GM18870 (cell line): ENCODE data around the gene PKN1.
A peak's percentile ranks its signal among the peaks of the same experiment; 100 is the strongest.

Source experiments
- ATAC-seq: cut with Tn5 transposase; IDR thresholded peaks from one replicate; pipeline ENCODE4 v1.9.1; 2021; ENCODE audit warnings: moderate library complexity; ENCODE audit not compliant: unreplicated experiment

Gene PKN1

DNA sequence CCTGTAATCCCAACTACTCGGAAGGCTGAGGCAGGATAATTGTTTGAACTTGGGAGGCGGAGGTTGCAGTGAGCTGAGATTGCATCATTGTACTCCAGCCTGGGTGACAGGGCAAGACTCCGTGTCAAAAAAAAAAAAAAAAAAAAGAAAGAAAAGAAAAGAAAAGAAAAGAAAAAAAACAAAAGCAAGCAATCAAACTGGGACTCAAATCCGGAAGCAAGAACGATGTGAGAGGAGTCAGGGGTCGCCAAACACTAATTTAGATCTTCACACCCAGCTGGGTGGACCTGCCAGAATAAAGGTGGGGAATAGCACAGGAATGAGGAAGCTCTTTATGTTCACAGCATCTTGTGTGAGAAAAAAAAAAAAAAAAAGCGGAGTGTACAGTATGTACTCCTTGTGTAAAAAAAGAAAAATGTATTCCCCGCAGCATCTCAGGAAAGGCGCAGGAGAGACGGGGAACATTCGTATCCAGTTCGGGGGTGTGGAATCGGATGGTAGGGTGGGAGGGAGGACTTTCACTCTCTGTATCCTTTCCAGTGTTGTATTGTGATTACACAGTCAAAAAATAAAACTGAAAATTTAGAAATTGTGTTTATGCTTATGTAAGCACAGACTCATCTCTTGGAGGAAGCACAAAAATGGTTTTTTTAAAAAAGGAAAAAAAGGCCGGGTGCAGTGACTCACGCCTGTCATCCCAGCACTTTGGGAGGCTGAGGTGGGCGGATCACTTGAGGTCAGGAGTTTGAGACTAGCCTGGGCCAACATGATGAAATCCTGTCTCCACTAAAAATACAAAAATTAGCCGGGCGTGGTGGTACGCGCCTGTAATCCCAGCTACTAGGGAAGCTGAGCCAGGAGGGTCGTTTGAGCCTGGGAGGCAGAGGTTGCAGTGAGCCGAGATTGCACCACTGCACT, 77.5 kb downstream of the PKN1 start:
- ATAC-seq = no peak

GRCh38 chr19:14511229-14511593, 78.1 kb downstream of the PKN1 start:
- no peak for ATAC-seq

DNA sequence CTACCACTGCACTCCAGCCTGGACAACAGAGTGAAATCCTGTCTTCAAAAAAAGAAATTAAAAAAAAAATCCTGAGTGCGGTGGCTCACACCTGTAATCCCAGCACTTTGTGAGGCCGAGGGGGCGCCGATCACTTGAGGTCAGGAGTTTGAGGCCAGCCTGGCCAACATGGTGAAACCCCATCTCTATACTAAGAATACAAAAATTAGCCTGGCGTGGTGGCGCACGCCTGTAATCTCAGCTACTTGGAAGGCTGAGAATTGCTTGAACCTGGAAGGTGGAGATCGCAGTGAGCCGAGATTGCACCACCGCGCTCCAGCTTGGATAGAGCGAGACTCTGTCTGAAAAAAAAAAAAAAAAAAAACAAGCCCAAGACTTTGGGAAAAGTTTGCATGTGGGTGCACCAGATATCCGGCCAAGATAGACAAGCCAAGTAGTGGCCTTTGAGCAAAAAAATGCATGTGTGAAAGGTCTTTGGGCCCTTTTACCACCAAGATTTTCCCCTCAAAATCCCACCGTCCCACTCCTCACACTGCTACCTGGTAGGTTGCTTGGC, 79.4 kb downstream of the PKN1 start:
- ATAC-seq = no peak

GRCh38 chr19:14514215-14514863, 81.2 kb downstream of the PKN1 start:
- ATAC-seq = no peak

GRCh38 chr19:14515501-14516047, 82.5 kb downstream of the PKN1 start:
- no peak for ATAC-seq

DNA sequence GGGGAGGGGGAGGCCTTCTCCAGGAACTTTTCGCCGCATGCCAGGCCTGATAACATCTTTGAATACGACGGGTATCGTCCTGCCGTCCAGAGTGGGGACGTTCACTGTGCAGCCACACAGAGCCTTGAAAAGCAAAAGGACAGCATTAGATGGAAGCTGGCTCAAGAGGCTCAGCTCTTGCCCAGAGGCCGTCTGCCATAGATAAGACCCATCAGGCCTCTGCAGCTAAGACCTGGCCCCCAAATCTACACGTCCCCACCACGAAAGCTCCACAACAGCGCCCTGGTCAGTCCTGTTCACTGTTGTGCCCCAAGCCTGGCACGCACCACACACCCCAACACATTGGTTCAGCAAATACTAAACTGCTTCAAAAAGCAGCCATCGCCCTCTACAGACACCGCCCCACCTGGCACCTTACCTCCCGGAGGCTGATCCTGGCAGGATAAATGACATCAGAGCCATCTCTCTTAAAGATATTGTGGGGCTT, 83.0 kb downstream of the PKN1 start:
- ATAC-seq = no peak

DNA sequence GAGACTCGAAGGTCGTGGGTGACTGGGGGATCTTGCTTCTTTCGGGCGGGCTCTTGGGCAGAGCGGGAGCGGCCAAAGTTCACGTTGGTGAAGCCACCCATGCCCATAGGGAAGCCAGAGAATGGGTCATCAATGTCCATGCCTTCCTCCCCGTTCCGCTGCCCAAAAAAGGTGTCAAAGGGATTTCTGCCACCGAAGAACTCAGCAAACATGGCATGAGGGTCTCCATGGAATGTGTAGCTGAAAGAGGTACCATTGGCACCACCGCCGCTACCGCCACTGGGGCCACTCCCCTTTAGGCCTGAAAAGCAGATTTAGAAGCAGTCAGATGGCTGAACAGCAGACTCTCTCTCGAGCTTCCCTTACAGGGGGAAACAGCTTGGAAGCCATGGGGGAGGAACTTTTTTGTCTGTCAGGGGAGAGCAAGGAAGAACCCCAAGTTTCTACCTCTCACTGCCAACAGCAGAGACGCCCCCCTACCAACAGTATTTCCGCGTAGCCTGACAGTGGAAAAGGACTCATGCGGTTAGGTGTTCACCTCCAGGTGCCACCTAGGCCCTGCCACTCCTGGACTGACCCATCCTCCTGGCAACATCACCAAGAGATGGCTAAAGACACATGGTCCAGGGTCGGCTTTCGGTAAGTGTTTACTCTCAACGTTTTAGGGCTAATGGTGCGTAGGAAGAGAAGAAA, 83.8 kb downstream of the PKN1 start:
- ATAC-seq = no peak

GRCh38 chr19:14517446-14517839, 84.3 kb downstream of the PKN1 start:
- ATAC-seq = no peak

DNA sequence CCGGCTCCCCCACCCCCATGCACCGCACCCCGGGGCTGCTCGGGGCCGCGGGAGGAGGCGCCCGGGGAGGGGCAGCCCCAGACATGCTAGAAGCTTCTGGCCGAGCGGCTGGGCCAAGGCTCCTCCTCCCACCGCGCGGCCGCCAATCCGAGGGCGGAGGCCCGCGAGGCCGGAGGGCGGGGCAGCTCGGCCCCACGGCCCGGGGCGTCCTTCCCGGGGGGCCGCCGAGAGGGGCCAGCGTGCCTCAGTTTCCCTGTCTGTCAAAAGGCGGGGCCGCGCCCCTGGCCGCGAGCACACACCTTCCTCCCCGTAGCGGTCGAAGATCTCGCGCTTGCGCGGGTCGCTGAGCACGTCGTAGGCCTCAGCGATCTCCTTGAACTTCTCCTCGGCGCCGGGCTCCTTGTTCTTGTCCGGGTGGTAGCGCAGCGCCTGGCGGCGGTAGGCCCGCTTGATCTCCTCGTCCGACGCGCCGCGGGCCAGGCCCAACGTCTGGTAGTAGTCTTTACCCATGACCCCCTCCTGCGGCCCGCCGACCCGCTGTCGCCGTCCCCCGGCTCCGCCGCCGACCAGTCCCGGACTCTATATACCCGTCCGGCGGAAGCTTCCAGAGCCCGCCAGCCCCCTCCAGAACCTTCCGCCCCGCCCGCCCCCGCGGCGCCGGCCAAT, 84.9 kb downstream of the PKN1 start, which contains the start of gene DNAJB1:
Gene DNAJB1, minus strand, starts transcription at position 558 of the 666 bp plus-strand sequence. Its CDS starts 48 bp downstream, at position 510.
- peak; percentile 60 for ATAC-seq

DNA sequence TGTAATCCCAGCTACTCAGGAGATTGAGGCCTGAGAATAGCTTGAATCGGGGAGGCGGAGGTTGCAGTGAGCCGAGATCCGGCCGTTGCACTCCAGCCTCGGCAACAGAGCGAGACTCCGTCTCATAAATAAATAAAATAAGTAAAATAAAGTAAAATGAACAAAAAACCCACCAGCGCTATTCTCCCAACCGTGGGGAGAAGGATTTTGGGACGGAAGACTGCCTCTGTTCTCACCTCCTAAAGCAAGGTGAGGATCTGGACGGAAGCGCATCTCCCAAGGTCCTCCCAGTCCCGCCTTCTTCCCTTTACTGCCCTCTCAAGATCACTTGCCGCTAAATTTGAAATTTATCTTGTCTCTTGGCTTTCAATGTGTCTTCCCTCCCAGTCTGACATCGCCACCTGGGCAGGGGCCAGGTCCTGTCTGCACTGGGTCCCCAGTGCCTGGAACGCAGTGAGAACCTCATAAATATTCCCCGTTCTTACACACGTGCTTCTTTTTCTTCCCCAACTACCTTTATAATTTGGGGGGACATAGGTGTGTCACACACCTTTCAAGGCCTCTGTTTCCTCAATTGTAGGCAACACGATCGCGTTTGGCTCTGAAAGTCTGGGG, 86.2 kb downstream of the PKN1 start:
- no peak for ATAC-seq

DNA sequence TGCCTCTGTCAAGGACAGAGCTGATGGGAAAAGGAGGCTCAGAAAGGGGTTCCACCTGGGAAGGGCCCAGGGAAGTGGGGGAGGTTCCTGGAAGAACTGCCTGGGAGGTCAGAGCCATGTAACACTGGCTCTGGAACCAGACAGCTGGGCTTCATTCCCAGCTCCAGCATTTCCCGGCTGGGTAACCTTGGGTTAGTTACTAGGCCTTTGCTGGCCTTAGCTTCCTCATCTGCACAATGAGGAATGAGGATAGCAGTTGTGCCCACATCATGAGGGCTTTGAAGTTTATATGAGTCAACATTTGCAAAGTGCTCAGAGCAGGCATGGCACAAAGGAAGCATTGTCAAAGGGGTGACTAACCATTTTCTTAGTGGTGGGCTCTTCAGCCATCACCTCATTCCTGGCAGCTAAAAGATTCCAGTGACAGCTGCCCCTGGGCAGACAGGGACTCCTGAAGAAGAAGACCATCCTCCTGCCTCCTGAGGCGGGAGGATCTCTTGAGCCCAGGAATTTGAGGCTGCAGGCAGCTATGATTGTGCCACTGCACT, 86.8 kb downstream of the PKN1 start:
- no peak for ATAC-seq

DNA sequence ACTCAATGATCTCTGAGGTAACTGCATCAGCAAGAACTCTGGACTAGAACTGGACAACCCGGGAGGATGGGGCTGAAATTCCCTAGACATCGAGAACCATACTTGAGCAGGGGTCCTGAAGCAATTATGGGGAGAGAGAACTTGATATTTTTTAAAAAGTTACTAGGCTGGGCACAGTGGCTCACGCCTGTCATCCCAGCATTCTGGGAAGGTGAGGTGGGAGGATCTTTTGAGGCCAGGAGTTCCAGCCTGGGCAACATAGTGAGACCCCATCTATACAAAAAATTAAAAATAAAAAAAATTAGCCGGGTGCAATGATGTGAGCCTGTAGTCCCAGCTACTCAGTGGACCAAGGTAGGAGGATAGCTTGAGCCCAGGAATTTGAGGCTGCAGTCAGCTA, 87.4 kb downstream of the PKN1 start:
- ATAC-seq = no peak
